Measurements from ENCODE around the gene MAT1A.

MAT1A gene

DNA sequence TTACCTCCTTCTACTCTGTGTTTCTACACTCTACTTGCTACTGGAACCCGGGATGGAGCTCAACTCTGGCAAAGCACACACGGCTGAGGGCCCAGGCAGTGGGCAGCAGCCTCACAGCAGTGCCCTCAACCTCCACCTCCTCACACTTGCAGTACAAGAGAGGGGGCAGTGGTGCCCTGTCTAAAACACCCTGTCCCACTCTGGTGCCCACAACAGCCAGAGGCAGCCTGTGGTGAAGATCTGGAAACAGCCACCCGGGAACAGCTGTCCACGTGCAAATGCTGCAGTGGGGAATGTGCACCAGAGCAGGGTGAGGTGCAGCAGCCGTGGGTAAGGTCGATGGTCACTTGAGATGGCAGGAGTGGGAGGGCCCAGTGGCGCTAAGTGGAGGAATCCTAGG is 13.7 kb downstream of the MAT1A start:
- H3K9me3 Mint-ChIP-seq, result no peaks in the 10 kb centered on the region
- DNase-seq (ENCODE audit: low spot score in 2 of 2), result no peak

GRCh38 chr10:80275135-80275498 is 14.3 kb downstream of the MAT1A start:
- ATAC-seq (no peak), DNase-seq (ENCODE audit: low spot score in 2 of 2) (no peak)
- H3K36me3 Mint-ChIP-seq, result no peaks in the 10 kb centered on the region

More for the DNA sequence above, 13.7 kb downstream of the MAT1A start:
- Mint-ChIP-seq H3K4me1 (no peaks in the 10 kb centered on the region), H3K27ac (no peak overlapping the region), H3K36me3 (no peaks in the 10 kb centered on the region), H3K4me3 (no peak overlapping the region)
- no peak for ATAC-seq

GRCh38 chr10:80274396-80275134 is 14.9 kb downstream of the MAT1A start:
- H3K4me1 Mint-ChIP-seq, result no peaks in the 10 kb centered on the region
- H3K27ac Mint-ChIP-seq, result no peak overlapping the region
- H3K36me3 Mint-ChIP-seq, result no peaks in the 10 kb centered on the region

More at GRCh38 chr10:80275135-80275498, 14.3 kb downstream of the MAT1A start:
- no peaks in the 10 kb centered on the region for H3K4me1 Mint-ChIP-seq
- no peak overlapping the region for H3K4me3 Mint-ChIP-seq
- H3K9me3 Mint-ChIP-seq, result no peaks in the 10 kb centered on the region
- no peak overlapping the region for H3K27ac Mint-ChIP-seq

DNA sequence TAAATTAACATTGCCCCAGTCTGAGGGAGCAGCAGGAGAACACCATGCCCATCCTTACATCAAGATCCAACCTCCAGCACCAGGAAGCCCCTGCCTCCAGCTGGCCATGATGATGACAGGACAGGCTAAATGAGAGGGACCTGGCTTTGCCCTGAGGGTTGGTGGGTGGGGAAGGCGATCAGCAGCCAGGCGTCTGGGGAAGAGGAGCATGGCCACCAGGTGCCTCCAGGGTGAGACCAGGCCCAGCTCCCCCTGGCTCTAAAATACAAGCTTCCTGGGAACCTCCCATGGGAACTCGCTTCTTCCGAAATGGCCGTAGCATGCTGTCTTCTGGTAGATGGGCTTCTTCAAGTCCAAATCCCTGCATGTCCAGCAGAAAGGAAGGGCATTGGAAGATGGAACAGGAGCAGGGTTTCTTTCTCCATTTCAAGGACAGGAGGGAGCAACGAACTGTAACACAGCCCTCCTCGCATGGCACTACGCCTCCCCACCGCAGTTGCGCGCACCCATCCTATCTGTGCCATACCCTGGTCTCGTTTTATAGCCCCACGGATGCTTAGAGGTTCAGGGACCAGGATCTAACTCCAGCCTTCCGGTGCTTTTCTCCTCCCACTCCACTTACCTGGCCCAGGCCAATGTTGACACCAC is 15.8 kb downstream of the MAT1A start:
- H3K36me3 Mint-ChIP-seq, result no peaks in the 10 kb centered on the region
- DNase-seq (ENCODE audit: low spot score in 2 of 2) (no peak), ATAC-seq (no peak)
- H3K9me3 Mint-ChIP-seq, result no peaks in the 10 kb centered on the region
- no peak overlapping the region for H3K4me3 Mint-ChIP-seq
- H3K4me1 Mint-ChIP-seq, result no peaks in the 10 kb centered on the region
- no peak overlapping the region for H3K27ac Mint-ChIP-seq

More at GRCh38 chr10:80274396-80275134, 14.9 kb downstream of the MAT1A start:
- Mint-ChIP-seq H3K4me3 (no peak overlapping the region), H3K9me3 (no peaks in the 10 kb centered on the region)
- DNase-seq (ENCODE audit: low spot score in 2 of 2) (no peak), ATAC-seq (no peak)

DNA sequence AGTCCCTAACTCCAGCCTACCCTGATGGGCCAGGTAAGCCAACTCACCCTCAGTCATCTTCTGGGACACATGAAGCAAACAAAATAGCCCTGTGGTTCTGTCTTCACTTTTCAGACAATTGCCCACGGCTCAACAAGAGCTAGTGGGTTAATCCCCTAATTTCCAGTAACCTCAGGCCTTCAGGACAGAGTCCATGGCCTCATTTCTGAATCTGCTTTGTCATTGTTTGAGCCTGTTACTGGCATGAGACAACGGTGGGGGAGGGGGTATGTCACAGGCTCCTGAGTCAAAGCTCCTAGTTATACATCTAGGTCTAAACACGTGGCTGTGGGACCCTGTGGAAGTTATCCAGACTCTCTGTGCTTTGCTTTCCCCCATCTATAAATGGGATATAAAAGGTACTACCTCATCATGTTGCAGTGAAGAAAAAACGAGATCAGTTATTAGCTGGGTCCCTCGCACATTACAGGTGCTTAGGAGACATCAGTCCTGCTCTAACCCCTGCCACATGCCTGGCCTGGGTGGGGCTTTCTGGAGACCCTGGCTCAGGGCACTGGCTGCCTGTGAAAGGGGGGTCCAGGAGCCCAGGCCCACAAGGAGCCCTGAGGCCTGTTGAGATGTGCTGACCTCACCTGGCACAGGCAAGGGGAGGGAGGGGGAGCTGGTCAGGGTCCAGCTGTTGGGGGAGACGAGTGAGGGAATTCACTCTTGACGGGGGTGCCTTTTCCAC is 16.5 kb downstream of the MAT1A start:
- no peak for DNase-seq (ENCODE audit: low spot score in 2 of 2)
- Mint-ChIP-seq H3K4me3 (no peak overlapping the region), H3K36me3 (no peaks in the 10 kb centered on the region)

GRCh38 chr10:80271416-80271815 is 18.0 kb downstream of the MAT1A start:
- H3K36me3 Mint-ChIP-seq, result no peaks in the 10 kb centered on the region
- H3K27ac Mint-ChIP-seq, result no peak overlapping the region
- H3K4me1 Mint-ChIP-seq, result no peaks in the 10 kb centered on the region
- H3K9me3 Mint-ChIP-seq, result peaks cover 6% of the 10 kb centered on the region
- no peak for DNase-seq (ENCODE audit: low spot score in 2 of 2)
- H3K4me3 Mint-ChIP-seq, result no peak overlapping the region
- ATAC-seq, result no peak

More for the DNA sequence above, 16.5 kb downstream of the MAT1A start:
- no peaks in the 10 kb centered on the region for H3K4me1 Mint-ChIP-seq
- peaks cover 3% of the 10 kb centered on the region for H3K9me3 Mint-ChIP-seq
- no peak overlapping the region for H3K27ac Mint-ChIP-seq
- ATAC-seq, result no peak

DNA sequence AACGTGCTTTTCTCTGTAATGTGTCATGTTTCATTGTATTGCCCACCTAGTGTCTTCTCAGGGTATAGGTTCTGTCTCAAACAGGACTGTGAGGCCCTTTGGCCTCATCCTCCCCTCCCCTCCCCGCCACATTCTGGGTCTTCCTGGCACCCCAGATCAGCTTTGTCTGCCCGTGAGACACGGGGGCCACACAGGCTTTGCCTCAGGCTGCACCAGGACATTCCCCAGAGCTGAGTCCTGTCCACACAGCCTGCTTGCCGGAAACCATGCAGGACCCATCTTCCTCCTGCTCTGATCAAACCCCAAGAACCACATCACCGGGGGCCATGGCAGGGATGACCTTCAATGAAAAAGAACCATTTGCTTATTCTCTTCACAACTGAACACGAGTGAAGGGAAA is 18.6 kb downstream of the MAT1A start:
- no peak overlapping the region for H3K27ac Mint-ChIP-seq
- no peaks in the 10 kb centered on the region for H3K4me1 Mint-ChIP-seq
- H3K4me3 Mint-ChIP-seq, result no peak overlapping the region
- H3K9me3 Mint-ChIP-seq, result peaks cover 6% of the 10 kb centered on the region
- no peak for ATAC-seq
- H3K36me3 Mint-ChIP-seq, result no peaks in the 10 kb centered on the region
- no peak for DNase-seq (ENCODE audit: low spot score in 2 of 2)

DNA sequence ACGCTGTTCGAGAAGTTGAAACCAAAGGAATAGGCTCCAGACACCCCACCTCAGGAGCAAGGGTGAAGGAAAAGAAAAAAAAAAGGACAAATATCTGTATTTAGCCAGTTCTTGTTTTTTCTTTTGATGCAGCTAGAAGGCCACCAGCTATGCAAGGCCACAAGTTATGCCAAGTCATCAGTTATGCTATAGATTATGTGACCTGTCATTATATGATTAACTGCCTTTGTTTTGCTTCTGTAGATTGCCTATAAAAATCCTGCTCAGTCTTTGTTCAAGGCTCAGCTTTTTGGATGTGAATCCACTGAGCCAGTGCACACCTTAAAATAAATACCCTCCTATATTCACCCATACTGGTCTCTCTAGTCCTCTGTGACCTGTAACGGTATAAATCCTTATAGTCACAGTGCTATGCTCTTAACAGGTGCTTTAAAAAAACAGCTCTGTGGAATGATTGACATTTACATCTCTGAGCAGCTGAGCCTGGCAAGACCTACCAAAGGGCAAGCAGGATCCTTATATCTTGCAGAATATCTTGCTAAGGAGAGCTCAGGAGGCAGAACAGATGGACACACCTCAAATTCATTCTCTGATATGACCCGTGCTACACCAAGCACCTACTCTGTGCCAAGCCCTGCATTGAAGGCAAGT is 20.4 kb downstream of the MAT1A start:
- Mint-ChIP-seq H3K36me3 (no peaks in the 10 kb centered on the region), H3K27ac (no peak overlapping the region), H3K4me3 (no peak overlapping the region), H3K9me3 (peaks cover 6% of the 10 kb centered on the region), H3K4me1 (no peaks in the 10 kb centered on the region)
- ATAC-seq (no peak), DNase-seq (ENCODE audit: low spot score in 2 of 2) (no peak)

- Mint-ChIP-seq H3K9me3 (peaks cover 6% of the 10 kb centered on the region), H3K36me3 (no peaks in the 10 kb centered on the region), H3K27ac (no peak overlapping the region), H3K4me3 (no peak overlapping the region), H3K4me1 (no peaks in the 10 kb centered on the region)
- DNase-seq (ENCODE audit: low spot score in 2 of 2) (no peak), ATAC-seq (no peak)
Observed at GRCh38 chr10:80268266-80268665, 21.2 kb downstream of the MAT1A start.

GRCh38 chr10:80266513-80266863 is 23.0 kb downstream of the MAT1A start:
- Mint-ChIP-seq H3K27ac (no peak overlapping the region), H3K4me1 (no peaks in the 10 kb centered on the region), H3K9me3 (peaks cover 6% of the 10 kb centered on the region), H3K36me3 (no peaks in the 10 kb centered on the region), H3K4me3 (no peak overlapping the region)
- ATAC-seq (no peak), DNase-seq (ENCODE audit: low spot score in 2 of 2) (no peak)

DNA sequence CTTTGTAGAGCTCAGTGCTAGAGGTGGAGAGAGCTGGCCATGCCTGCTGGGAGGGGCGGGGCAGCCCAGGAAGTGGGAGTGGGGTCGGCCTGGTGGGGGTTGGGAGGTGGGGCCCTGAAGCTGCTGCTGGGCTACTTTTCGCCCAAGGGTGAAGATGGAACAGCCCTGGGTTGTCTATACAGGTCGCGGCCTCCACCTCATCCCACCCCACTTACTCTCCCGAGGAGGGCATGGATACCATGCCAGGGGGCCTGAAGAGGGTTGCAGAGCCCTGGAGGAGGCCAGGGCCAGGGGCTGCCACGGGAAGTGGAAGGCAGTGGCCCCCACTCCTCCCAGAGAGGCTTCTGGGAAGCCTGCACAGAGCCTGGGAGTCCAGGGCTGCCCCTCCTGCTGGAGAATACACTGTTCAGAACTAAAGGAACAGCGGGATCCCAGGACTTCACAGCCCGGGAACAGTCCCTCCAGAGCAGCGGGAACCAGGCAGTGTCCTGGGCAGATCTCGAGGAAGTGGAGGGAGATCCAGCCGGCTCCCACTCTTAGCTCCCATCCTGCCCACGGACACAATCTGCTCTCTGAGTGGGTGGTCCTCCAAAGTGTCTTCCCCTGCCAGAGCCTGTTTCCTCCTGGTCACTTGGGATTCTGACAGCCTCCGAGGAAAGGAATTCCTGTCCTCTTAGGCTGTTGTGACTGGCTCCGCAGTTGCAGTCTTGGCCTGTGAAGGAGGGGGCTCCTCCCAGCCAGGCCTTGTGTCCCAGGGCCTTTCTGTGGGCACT is 23.5 kb downstream of the MAT1A start:
- Mint-ChIP-seq H3K4me3 (no peak overlapping the region), H3K9me3 (peaks cover 6% of the 10 kb centered on the region), H3K4me1 (no peaks in the 10 kb centered on the region), H3K36me3 (no peaks in the 10 kb centered on the region), H3K27ac (no peak overlapping the region)
- no peak for DNase-seq (ENCODE audit: low spot score in 2 of 2)
- ATAC-seq, result peak; percentile 31

DNA sequence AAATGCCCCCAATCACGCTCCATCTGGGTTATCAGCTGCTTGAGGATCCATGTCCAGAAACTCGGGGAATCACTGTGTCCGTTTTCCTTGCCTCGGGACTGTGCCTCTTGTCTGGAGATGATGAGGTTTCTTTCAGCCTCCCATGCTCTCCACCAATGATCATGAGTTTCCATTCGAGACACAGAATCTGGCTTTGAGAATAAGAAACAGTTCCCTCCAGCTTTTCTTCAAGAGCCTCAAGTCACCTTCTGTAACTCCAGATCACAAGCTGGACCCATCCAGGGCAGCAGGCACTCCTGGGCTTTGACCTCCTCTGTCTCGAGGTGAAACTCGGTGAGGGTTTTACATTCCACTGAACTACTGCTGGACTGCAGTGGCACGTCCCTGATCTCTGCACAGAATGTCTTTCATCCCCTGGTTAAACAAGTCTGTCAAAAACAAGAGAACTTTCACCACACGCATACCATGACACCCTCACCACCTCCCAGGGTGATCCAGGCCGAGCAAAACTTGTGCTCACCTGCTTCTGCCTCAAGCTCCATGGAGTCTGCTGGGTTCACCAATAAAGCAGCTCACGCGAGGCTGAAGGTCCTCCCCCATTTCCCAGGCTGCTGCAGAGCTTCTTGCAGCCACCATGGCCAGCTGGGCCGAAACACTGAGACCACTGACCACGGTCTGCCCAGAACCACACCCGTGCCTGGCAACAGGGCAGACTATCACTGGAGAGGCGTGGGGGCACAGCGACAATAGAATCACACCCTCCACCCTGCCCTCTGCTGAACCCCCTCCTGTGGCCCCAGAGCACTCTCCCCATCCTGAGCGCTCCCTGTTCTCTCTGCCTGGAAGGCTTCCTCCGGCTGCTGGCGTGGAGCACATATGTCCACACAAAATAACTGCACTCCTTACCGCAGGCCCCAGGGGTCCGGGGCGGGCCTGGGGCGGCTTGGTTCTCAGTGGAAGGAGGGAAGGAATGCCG is 25.1 kb downstream of the MAT1A start:
- DNase-seq (ENCODE audit: low spot score in 2 of 2) (no peak), ATAC-seq (no peak)
- Mint-ChIP-seq H3K4me3 (no peak overlapping the region), H3K9me3 (peaks cover 6% of the 10 kb centered on the region), H3K27ac (no peak overlapping the region), H3K36me3 (no peaks in the 10 kb centered on the region), H3K4me1 (no peaks in the 10 kb centered on the region)

GRCh38 chr10:80261316-80262030 is 28.0 kb downstream of the MAT1A start:
- ATAC-seq (no peak), DNase-seq (ENCODE audit: low spot score in 2 of 2) (no peak)
- H3K9me3 Mint-ChIP-seq, result no peaks in the 10 kb centered on the region
- H3K27ac Mint-ChIP-seq, result no peak overlapping the region
- no peak overlapping the region for H3K4me3 Mint-ChIP-seq
- H3K36me3 Mint-ChIP-seq, result no peaks in the 10 kb centered on the region
- H3K4me1 Mint-ChIP-seq, result no peaks in the 10 kb centered on the region
